ENCODE results near the gene IDH3B.

- TF ChIP-seq GATA2 (IDR thresholded peaks at IDR 0.05; ENCODE audit: low read depth, low read length): no peak
- TF ChIP-seq GATA3 (IDR thresholded peaks at IDR 0.05; ENCODE audit: low read depth, low read length): no peak
Observed at GRCh38 chr20:2703716-2704475, 39.9 kb upstream of the IDH3B start.

Measured in SH-SY5Y (cell line).